ENCODE results near the gene ZRANB1.
A peak's percentile ranks its signal among the peaks of the same experiment; 100 is the strongest.

Gene ZRANB1

DNA sequence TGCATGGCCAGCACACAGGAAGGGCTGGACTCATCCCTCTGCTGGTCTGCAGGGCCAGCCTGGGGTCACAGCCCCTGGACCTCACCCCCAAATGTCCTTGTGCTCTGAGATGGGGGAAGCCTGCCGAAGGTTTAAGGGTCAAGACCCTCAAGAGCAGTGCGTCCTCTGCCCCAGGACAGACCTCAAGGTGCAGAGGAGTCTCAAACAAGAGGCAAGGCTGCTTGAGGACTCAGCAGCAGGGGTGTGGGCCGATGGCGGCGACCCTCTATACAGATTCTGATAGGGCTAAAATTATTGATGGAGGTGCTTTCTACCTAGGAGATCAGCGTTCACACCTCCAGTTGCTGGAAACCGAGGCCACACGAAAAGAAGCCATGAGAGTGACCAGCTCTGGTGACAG lies 80.7 kb downstream of the ZRANB1 start:
- peak overlapping the region; percentile 62 for H3K27ac ChIP-seq
- TF ChIP-seq, protein P1, sequence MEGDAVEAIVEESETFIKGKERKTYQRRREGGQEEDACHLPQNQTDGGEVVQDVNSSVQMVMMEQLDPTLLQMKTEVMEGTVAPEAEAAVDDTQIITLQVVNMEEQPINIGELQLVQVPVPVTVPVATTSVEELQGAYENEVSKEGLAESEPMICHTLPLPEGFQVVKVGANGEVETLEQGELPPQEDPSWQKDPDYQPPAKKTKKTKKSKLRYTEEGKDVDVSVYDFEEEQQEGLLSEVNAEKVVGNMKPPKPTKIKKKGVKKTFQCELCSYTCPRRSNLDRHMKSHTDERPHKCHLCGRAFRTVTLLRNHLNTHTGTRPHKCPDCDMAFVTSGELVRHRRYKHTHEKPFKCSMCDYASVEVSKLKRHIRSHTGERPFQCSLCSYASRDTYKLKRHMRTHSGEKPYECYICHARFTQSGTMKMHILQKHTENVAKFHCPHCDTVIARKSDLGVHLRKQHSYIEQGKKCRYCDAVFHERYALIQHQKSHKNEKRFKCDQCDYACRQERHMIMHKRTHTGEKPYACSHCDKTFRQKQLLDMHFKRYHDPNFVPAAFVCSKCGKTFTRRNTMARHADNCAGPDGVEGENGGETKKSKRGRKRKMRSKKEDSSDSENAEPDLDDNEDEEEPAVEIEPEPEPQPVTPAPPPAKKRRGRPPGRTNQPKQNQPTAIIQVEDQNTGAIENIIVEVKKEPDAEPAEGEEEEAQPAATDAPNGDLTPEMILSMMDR (IDR thresholded peaks at IDR 0.05): no peak
- TF ChIP-seq ZFX (IDR thresholded peaks at IDR 0.05; ENCODE audit: borderline replicate concordance): no peak

DNA sequence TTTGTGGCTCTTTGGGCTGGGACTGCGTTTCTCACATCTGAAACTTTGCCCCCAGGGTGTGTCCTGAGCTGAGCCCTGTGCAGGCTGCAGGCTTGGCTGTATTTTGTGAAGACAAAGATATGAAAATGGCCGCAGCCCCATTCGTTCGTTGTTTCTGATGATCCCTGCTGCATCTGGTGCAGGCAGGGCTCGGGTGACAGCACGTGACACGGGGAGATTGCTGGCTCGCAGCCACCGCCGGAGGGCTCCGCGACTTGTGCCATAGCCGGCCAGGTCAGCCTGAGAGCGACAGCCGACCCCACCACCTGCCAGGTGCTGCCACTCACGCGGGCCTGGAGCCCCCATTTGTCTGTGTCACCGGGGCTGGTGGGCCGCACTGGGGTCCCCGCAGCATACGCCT lies 81.3 kb downstream of the ZRANB1 start:
- peak overlapping the region; percentile 62 for H3K27ac ChIP-seq
- TF ChIP-seq ZFX (IDR thresholded peaks at IDR 0.05; ENCODE audit: borderline replicate concordance): no peak
- TF ChIP-seq, protein P1 (IDR thresholded peaks at IDR 0.05): no peak

DNA sequence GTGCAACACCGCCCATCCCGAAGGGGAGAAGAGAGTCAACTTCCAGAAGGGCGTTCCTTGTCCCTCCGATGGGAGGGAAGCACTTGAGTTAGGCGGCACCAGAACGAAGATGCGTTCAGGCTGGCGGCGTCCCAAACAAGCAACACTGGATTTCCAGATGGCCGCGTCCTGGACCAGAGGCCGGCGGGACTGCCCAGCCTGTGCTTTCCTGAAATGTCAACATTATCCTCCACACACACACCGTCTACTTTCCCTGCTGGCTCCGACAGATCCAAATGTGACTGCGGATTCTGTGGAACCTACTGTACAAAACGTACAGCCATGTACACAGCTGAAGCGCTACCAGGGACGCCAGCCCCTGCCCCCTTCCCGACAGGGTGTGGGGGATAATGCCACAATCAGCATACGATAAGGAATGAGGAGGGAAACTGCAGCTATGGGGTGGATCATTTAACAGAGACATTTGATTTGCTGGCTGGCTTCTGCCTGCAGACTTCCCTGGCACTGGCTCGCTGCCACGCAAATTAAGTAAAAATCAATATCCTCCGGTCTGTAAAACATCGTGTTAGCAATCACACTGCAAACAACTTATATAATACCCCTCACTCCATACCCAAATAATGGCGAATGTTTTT lies 82.1 kb downstream of the ZRANB1 start:
- peak overlapping the region; percentile 62 for H3K27ac ChIP-seq

DNA sequence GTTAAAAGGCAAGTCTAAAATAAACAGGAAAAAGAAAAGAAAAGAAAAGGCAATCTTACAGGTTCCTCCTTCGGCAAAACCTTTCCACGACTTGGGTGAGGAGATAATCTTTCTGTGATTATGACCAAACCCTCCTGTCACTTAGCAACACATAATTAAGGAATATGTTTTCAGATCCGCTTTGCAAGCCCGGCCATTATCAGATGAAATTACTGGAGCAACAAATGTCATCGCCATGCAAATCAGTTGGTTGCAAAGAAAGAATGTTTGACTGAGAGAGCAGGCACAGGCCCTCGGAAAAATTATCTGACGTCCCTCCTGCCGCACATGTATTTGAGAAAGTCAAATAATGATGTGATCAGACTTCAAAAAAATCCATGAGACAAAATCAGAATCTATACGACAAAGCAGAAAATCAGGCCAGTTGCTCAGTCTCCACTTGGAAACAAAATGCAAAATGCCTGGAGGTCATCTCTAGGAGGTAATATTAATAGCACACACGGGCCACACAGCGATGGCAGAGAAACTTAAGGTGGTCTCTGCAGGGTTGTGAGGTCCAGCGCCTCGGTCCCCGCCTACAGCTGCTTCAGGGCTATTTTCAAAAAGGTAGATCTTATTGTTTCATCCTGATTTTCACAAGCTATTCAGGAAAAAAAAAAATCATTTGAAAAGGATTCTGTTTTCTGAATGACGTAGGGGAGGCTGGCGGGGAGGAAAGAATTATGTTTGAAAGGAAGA lies 82.7 kb downstream of the ZRANB1 start:
- peak overlapping the region; percentile 62 for H3K27ac ChIP-seq
- TF ChIP-seq, protein P1 (IDR thresholded peaks at IDR 0.05): no peak
- TF ChIP-seq ZFX (IDR thresholded peaks at IDR 0.05; ENCODE audit: borderline replicate concordance): no peak

More for the DNA sequence above, 82.1 kb downstream of the ZRANB1 start:
- TF ChIP-seq ZFX (IDR thresholded peaks at IDR 0.05; ENCODE audit: borderline replicate concordance): no peak
- TF ChIP-seq, protein P1 (IDR thresholded peaks at IDR 0.05): no peak

DNA sequence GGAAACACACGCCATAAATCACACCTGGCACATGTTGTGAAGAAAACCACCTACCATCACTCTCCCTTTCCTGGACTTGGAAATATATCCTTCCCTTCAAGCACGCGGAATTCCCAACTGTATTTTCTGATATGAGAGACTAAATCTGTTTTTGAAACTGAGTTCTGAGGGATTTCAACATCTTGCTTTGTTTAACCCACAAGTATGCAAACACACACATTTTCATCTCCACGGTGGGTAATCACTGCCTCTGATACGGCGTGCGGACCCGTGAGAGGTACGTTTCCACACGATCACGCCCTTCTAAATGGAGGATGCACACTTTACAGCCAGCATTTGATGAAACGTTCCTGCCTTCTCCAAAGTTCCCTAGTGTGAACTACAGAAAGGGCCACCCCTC lies 83.4 kb downstream of the ZRANB1 start:
- TF ChIP-seq, protein P1 (IDR thresholded peaks at IDR 0.05): no peak
- no peak for TF ChIP-seq ZFX (IDR thresholded peaks at IDR 0.05; ENCODE audit: borderline replicate concordance)
- H3K27ac ChIP-seq: no peak overlapping the region

DNA sequence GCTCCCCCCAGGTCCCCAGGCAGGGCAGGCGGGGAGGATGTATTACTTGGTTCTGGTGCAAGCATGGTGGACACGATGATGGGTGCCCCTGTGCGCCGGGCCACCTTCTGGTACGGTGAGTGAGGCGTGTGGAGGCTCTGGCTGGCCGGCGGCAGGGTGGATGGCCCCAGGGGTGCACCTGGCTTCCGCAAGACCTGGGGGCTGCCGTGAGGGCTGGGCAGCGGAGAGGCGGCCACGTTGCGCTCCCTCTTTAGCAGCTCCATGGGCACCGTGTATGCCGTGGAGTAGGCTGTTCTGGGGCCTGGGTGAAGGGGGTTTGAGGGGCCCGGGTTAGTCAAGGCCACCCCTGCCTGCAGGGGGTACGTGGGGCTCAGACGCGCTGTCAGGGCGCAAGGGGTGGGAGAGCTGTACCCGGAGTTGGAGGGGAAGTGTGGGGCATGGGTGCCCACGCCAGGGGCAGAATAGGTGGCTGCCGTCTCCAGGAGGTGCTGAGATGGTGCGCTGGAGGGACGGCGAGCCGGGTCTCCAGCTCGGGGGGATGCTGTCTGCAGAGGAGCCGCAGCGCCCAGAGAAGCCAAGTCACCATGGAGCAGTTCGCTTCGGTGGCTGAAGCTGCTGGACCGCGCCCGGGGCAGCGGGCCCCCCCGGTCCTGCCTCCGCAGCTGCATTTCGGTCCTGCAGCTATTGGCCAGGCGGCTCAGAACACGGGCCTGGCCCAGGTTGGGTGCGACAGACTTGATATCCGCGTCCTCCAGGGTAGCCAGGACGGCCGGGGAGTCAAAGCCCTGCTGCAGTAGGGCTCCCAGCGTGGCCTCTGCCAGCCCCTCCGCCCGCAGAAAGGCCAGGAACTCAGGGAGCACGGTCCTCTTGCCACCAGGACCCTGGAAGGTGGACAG lies 84.4 kb downstream of the ZRANB1 start:
- H3K27ac ChIP-seq: no peak overlapping the region
- TF ChIP-seq ZFX (IDR thresholded peaks at IDR 0.05; ENCODE audit: borderline replicate concordance): no peak
- TF ChIP-seq, protein P1 (IDR thresholded peaks at IDR 0.05): no peak

Data from 22Rv1 (cell line).